RWPE1 (cell line): ENCODE results near the gene AASS.

ENCODE experiments used
- CTCF ChIA-PET: fragments of 350-600 bp; sonication (Branson Sonifier 250); formaldehyde crosslinking; extraction: SDS; loops from one replicate; lab custom pipeline; 2021; lab: Yijun Ruan, JAX
- POLR2A ChIA-PET: fragments of 400-600 bp; formaldehyde crosslinking; extraction: SDS; loops from one replicate; lab custom pipeline; 2020; ENCODE audit warnings: antibody characterized with exemption; ENCODE audit not compliant: low non-redundant PET; lab: Yijun Ruan, JAX
- DNase-seq: peaks from one replicate; pipeline ENCODE4 v3.0.0; 2012; ENCODE audit warnings: low spot score
- H3K27ac ChIP-seq: fragments of 450-650 bp; 2 replicates; pipeline ENCODE4 v1.5.1; 2017
- TF ChIP-seq, protein P1 (sequence below): fragments of 450-650 bp; conservative IDR thresholded peaks from 2 replicates; pipeline ENCODE4 v1.5.1; 2017; ENCODE audit warnings: low read depth, mild to moderate bottlenecking

AASS gene

DNA sequence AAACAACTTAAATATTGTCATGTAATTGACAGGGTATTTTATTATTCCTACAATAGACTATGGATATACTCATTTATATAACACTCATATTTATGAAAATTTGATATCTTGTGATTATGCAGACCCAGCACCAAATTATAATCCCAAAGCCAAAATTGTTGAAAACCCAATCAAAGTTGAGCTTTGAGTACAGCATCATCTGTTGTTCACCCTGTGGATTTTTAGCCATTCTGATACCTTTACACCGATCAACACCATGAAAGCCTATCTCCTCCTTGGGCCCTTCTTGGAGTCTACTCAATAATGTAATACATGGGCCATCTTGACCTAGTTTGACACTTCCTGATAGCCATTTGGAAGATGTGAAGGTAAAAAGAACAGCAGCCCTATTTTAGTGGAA lies 49.5 kb downstream of the AASS start:
- ChIA-PET POLR2A (no interaction called here), CTCF (interaction anchor here (0.7 to 1.1 kb wide), 2 partner anchors 20 to 44 kb away, joined by 3 read pairs; no protein-coding TSS in a partner anchor)
- no peak for DNase-seq
- TF ChIP-seq, protein P1, sequence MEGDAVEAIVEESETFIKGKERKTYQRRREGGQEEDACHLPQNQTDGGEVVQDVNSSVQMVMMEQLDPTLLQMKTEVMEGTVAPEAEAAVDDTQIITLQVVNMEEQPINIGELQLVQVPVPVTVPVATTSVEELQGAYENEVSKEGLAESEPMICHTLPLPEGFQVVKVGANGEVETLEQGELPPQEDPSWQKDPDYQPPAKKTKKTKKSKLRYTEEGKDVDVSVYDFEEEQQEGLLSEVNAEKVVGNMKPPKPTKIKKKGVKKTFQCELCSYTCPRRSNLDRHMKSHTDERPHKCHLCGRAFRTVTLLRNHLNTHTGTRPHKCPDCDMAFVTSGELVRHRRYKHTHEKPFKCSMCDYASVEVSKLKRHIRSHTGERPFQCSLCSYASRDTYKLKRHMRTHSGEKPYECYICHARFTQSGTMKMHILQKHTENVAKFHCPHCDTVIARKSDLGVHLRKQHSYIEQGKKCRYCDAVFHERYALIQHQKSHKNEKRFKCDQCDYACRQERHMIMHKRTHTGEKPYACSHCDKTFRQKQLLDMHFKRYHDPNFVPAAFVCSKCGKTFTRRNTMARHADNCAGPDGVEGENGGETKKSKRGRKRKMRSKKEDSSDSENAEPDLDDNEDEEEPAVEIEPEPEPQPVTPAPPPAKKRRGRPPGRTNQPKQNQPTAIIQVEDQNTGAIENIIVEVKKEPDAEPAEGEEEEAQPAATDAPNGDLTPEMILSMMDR = no peak
- no peak overlapping the region for H3K27ac ChIP-seq

DNA sequence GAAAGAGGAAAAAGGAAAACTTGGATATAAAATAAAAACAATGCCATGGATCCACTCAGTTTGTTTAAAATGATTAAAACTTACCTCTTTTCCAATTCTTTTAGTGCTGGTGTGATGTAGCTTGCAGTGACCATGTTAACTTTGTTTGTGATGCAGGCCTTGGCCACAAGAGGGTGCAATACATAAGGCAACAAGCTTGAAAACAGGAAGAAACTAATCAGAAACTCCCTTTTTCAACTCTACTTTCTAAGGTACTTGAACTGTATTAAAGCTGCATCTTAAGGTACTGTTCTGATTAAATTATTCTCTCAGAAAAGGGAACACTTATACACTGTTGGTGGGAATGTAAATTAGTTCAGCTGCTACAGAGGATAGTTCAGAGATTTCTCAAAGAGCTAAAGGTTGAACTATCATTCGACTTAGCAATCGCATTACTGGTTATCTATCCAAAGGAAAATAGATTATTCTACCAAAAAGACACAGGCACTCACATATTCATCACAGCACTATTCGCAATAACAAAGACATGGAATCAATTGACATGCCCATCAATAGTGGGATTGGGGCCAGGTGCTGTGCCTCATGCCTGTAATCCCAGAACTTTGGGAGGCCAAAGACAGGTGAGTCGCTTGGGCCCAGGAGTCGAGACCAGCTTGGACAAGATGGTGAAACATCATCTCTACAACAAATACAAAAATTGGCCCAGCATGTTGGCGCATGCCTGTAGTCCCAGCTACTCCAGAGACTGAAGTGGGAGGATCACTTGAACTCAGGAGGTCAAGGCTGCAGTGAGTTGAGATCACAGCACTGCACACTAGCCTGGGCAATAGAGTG lies 50.9 kb downstream of the AASS start:
- POLR2A ChIA-PET = no interaction called here
- TF ChIP-seq, protein P1 = peak; percentile 97
- DNase-seq = peak; percentile 36
- CTCF ChIA-PET = interaction anchor here (0.5 to 1.4 kb wide), 10 partner anchors 9 to 438 kb away, joined by 3 to 11 read pairs (median 4); no protein-coding TSS in a partner anchor
- no peak overlapping the region for H3K27ac ChIP-seq

DNA sequence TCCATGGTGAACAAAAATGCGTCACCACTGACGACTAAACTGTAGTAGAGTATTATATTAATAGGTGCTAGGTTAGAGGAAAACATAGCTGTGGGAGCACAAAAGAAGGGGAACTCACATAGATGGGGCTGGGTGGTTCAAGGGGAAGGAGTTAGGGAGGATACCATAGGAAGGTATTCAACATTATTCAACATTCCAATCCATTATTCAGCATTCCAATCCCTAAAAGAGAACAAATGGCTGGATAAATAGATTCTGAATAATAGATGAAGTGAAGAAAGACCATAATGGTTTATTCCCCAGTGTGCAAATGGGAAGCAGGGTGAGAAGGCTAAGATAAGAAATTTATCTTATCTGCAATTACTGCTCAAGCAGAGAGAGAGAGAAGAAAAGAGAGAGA lies 61.4 kb downstream of the AASS start:
- ChIA-PET CTCF (no interaction called here), POLR2A (no interaction called here)
- H3K27ac ChIP-seq = no peak overlapping the region
- TF ChIP-seq, protein P1 = no peak
- DNase-seq = no peak

DNA sequence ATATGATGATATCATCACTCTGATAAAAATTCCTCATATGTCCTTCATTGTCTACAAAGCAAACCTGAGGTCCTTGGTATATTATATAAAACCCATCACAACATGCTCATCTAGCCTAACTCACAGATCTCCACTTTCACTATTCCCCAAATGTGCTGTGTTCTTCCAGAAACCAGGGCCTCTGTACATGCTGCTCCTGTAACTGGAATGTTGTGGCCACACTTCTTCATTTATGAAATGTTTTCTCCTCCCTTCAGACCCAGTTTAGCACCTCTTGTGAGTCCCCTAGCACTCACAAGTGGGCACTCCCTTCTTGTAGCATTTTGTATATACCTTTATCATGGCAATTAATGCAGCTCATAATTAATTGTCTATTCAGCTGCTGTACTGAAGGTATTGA lies 61.9 kb downstream of the AASS start:
- DNase-seq = no peak
- CTCF ChIA-PET = no interaction called here
- no peak overlapping the region for H3K27ac ChIP-seq
- POLR2A ChIA-PET = no interaction called here
- TF ChIP-seq, protein P1 = no peak

DNA sequence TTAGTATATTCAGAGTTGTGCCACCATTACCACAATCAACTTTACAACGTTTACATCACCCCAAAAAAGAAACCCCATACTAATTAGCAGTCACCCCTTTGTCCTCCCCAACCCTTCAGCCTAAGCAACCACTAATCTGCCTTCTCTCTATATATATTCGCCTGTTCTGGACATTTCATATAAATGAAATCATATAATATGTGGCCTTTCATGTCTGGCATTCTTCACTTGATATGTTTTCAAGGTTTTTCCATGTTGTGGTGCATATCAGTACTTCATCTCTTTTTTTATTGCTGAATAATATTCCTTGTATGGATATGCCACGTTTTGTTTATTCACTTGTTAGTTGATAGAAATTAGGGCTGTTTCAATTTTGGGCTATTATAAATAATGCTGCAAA lies 70.4 kb downstream of the AASS start:
- ChIA-PET POLR2A (no interaction called here), CTCF (no interaction called here)
- no peak for DNase-seq
- H3K27ac ChIP-seq = no peak overlapping the region
- TF ChIP-seq, protein P1 = no peak

DNA sequence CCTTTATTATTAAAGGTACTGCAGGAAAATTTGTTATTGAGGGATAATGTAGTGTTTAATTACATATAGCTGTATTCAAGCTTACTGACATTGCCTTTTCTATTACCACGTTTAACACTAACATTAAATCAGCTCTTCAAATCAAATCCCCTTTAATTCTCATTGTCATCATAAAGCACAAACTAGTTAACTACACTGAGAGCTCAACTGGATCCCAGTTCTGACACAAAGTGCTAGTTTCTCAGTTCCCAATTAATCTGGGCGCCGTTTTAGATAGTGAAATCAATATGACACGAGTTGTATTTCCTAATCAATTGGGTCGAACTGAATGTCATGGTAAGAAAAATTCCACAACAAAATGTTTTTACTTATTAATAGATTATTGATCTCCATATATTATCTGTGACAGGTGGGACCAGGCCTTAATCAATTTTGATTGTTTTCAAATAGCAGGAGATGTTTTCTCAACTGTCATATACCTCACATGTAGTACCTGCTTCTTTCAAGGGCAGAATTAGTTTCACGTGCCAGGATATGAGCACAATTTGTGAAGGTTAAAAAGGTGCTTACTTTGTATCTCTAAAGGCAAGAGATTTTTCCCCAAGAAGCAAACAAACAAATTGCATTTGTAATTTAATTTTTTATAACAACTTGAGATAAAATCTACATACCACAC lies 71.0 kb downstream of the AASS start:
- ChIA-PET POLR2A (no interaction called here), CTCF (no interaction called here)
- no peak overlapping the region for H3K27ac ChIP-seq
- TF ChIP-seq, protein P1 = no peak
- no peak for DNase-seq
